OCI-LY7 (cell line): Measurements from ENCODE around the gene PRSS27. TPM values are rescaled to one million over a fixed set of nuclear protein-coding genes. Genes with fewer than 3 reads are reported as not detected.

ENCODE experiments used
- BruUV-seq: library from RNA; stranded (reverse); fragments of 400-500 nt; replicated peaks from 2 replicates; lab custom pipeline; 2021; lab: Mats Ljungman, UMichigan
- CTCF ChIA-PET: fragments of 300-600 bp; sonication (Branson Sonifier 250); formaldehyde crosslinking; loops from one replicate; lab custom pipeline; 2022; ENCODE audit warnings: antibody characterized with exemption; ENCODE audit not compliant: unreplicated experiment; lab: Charles Lee
- POLR2A ChIA-PET: fragments of 300-600 bp; sonication (Branson Sonifier 250); formaldehyde crosslinking; loops from one replicate; lab custom pipeline; 2022; ENCODE audit warnings: antibody characterized with exemption; lab: Charles Lee
- DNase-seq: peaks from one replicate; pipeline ENCODE4 v3.0.0-alpha.2; 2015; ENCODE audit warnings: low spot score
- H2AFZ ChIP-seq: fragments of 200-600 bp; sonication (generic), shearing (Covaris generic); 2 replicates; pipeline ENCODE4 v1.6.1; 2014; ENCODE audit warnings: mild to moderate bottlenecking, antibody characterized with exemption, low read length, moderate library complexity
- H3K27ac ChIP-seq: fragments of 200-600 bp; sonication (generic); 2 replicates; pipeline ENCODE4 v1.5.1; 2014; ENCODE audit warnings: mixed run types, low read depth, mild to moderate bottlenecking, moderate library complexity, low read length, inconsistent platforms; ENCODE audit not compliant: poor library complexity, severe bottlenecking
- H3K36me3 ChIP-seq: fragments of 200-600 bp; sonication (generic); 2 replicates; pipeline ENCODE4 v1.6.1; 2014; ENCODE audit warnings: mild to moderate bottlenecking, antibody characterized with exemption, low read length, moderate library complexity, mixed read lengths; ENCODE audit not compliant: insufficient read depth
- H3K4me1 ChIP-seq: fragments of 200-600 bp; sonication (generic); 2 replicates; pipeline ENCODE4 v1.5.1; 2014; ENCODE audit warnings: mild to moderate bottlenecking, low read length; ENCODE audit not compliant: insufficient read depth, poor library complexity, severe bottlenecking
- H3K4me2 ChIP-seq: fragments of 200-600 bp; sonication (generic); 2 replicates; pipeline ENCODE4 v1.6.1; 2014; ENCODE audit warnings: mild to moderate bottlenecking, low read length
- H3K4me3 ChIP-seq: fragments of 200-600 bp; sonication (generic); 2 replicates; pipeline ENCODE4 v1.5.1; 2014; ENCODE audit warnings: mild to moderate bottlenecking, low read depth, low read length; ENCODE audit not compliant: poor library complexity, severe bottlenecking
- H3K79me2 ChIP-seq: fragments of 200-600 bp; sonication (generic); 2 replicates; pipeline ENCODE4 v1.6.1; 2016; ENCODE audit warnings: low read depth, mild to moderate bottlenecking, low read length, moderate library complexity, mixed read lengths; ENCODE audit not compliant: insufficient read depth
- H3K9me2 ChIP-seq: fragments of 200-600 bp; sonication (generic); 2 replicates; pipeline ENCODE4 v1.6.1; 2016; ENCODE audit warnings: mild to moderate bottlenecking, low read length, mixed read lengths; ENCODE audit not compliant: insufficient read depth
- H3K9me3 ChIP-seq: fragments of 200-600 bp; sonication (generic); 2 replicates; pipeline ENCODE4 v1.6.1; 2014; ENCODE audit warnings: mild to moderate bottlenecking, mixed run types, low read length, mixed read lengths
- H4K20me1 ChIP-seq: fragments of 200-600 bp; sonication (generic); 2 replicates; pipeline ENCODE4 v1.6.1; 2014; ENCODE audit warnings: mild to moderate bottlenecking, antibody characterized with exemption, low read length, moderate library complexity, mixed read lengths; ENCODE audit not compliant: insufficient read depth
- EZH2phosphoT487 ChIP-seq: fragments of 200-600 bp; sonication (generic); IDR thresholded peaks from 2 replicates; pipeline ENCODE4 v1.6.1; 2018; ENCODE audit warnings: low read depth, borderline replicate concordance, mild to moderate bottlenecking, mixed run types, antibody characterized with exemption, low read length, moderate library complexity, mixed read lengths
- intact Hi-C: fragments of 100-400 bp; cut with micrococcal nuclease; formaldehyde crosslinking; loops from one replicate; pipeline ENCODE4 v1.10.0; 2022; ENCODE audit not compliant: unreplicated experiment
- total RNA-seq, 2 experiments: library from RNA; depleted of rRNA in 1 of 2; stranded (reverse); fragments of >200 nt in 1 of 2; shearing (Covaris generic) in 1 of 2; gene quantifications; 2 replicates each; pipeline ENCODE4 v1.2.3, GENCODE V29; 2014 to 2022
- TF ChIP-seq, protein P1 (sequence below): fragments of 200-600 bp; sonication (generic); conservative IDR thresholded peaks from 2 replicates; pipeline ENCODE4 v1.5.1; 2014; ENCODE audit warnings: mild to moderate bottlenecking, antibody characterized with exemption, low read length, moderate library complexity, mixed read lengths

The PRSS27 gene
- total RNA-seq, 2 experiments from 2014 or later, result 2.7 to 7.7 TPM

DNA sequence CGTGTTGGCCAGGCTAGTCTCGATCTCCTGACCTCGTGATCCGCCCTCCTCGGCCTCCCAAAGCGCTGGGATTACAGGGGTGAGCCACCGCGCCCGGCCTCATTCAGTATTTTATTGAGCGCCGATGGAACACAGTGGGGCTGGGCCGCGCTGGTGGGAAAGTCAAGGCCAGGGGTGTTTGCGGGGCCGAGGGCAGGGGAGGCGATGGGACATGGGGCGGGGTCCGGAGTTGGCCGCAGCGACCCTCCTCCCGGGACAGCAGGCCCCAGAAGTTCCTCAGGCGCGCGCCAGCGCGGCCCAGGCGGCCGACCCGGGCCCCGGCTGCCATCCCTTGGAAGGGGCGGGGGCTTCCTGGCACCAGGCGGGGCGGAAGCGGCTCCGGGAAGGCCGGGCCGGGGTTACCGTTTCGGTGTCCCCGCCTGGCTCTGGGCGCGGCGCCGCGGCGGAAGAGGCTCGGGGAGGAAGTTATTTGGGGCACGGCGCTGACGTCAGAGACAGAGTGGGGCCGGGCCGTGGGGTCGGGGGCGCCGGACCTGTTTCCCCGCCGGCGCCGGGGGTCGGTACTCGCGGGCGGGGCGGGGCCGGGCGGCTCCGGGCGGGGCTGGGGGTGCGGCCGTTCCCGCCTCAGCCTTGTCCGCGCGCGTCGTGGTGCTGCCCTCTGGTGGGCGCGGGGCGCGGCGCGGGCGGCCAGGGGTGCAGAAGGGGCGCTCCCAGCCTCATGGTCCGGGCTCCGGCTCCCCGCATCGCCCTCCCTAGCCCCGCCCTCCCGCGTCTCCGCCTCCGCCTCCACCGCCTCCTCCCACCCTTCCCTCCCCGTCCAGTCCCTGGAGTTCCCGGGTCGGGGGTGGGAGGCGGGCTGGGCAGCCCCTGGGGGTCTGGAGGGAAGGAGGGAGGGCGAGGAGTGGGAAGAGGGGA, 952 bp upstream of the PRSS27 start:
- Histone ChIP-seq H3K4me2 (peak overlapping the region; percentile 75), H3K27ac (peak overlapping the region; percentile 39), H3K9me2 (no peaks in the 10 kb centered on the region), H4K20me1 (no peaks in the 10 kb centered on the region), H3K4me3 (peak overlapping the region; percentile 72), H3K79me2 (no peaks in the 10 kb centered on the region), H3K9me3 (no peaks in the 10 kb centered on the region), H3K4me1 (peaks cover 6% of the 10 kb centered on the region), H3K36me3 (no peaks in the 10 kb centered on the region), H2AFZ (peak overlapping the region; percentile 93)
- BruUV-seq, result no TSS peak
- peak; percentile 91 for DNase-seq
- intact Hi-C loops, result loop anchor here (1.0 to 2.0 kb wide), 2 partner anchors 38 to 56 kb away; partner anchors contain the start of genes ELOB and KCTD5
- TF ChIP-seq EZH2phosphoT487, result no peak
- TF ChIP-seq, protein P1, sequence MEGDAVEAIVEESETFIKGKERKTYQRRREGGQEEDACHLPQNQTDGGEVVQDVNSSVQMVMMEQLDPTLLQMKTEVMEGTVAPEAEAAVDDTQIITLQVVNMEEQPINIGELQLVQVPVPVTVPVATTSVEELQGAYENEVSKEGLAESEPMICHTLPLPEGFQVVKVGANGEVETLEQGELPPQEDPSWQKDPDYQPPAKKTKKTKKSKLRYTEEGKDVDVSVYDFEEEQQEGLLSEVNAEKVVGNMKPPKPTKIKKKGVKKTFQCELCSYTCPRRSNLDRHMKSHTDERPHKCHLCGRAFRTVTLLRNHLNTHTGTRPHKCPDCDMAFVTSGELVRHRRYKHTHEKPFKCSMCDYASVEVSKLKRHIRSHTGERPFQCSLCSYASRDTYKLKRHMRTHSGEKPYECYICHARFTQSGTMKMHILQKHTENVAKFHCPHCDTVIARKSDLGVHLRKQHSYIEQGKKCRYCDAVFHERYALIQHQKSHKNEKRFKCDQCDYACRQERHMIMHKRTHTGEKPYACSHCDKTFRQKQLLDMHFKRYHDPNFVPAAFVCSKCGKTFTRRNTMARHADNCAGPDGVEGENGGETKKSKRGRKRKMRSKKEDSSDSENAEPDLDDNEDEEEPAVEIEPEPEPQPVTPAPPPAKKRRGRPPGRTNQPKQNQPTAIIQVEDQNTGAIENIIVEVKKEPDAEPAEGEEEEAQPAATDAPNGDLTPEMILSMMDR, result peak; percentile 56; the same call in 1 of the 2 replicates
- CTCF ChIA-PET, result no interaction called here
- POLR2A ChIA-PET, result no interaction called here

DNA sequence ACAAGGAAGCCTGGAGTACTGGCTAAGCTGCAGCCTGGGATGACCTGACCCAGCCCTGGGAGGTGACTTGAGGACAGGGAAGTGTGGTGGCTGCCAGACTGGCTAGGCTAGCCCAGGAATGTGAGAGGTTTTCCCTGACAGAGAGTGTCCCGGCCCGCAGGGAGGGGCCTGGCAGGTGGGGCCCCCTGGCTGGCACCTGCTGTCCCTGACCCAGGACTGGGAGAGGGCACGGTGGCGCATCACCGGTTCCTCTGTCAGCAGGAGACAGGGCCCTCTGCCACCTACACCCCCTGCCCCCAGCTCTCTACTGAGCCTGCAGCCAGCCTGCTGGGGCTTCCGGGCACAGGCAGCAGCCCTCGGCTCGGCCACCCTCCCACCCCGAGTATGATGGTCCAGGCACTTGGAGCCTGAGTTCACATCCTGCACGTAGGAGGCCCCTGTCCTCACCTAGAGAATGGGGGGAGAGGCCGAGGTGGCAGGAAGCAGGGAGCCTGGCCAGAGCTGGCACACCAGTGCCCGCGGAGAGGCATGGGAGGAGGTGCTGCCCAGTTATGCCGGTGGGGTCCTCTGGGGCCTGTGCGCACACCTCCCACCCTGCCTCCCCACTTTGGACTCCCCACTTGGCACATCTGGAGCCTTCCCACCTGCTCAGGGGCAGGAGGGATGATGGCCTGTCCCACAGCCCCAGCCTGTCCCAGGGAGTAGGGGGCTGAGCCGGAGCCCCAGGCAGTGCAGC, 528 bp downstream of the PRSS27 start:
- CTCF ChIA-PET, result no interaction called here
- Histone ChIP-seq H4K20me1 (no peaks in the 10 kb centered on the region), H3K9me2 (no peaks in the 10 kb centered on the region), H2AFZ (no peak overlapping the region), H3K4me1 (peaks cover 6% of the 10 kb centered on the region), H3K9me3 (no peaks in the 10 kb centered on the region), H3K4me3 (no peak overlapping the region), H3K79me2 (no peaks in the 10 kb centered on the region), H3K4me2 (peak overlapping the region; percentile 54; the same call in 1 of the 2 replicates), H3K27ac (no peak overlapping the region), H3K36me3 (no peaks in the 10 kb centered on the region)
- POLR2A ChIA-PET, result no interaction called here
- no TSS peak for BruUV-seq
- intact Hi-C loops, result loop anchor here (1.0 to 2.0 kb wide), 2 partner anchors 37 to 58 kb away; partner anchors contain the start of genes ELOB and KCTD5
- no peak for DNase-seq
- TF ChIP-seq, protein P1, result no peak
- TF ChIP-seq EZH2phosphoT487, result no peak
